Spleen (tissue), 11 donors: ENCODE data around the gene AJAP1. TPM values are rescaled to one million over a fixed set of nuclear protein-coding genes. Genes with fewer than 3 reads are reported as not detected.

Source experiments
- DNase-seq: peaks from one replicate; pipeline ENCODE4 v3.0.0-alpha.2; 2020
- H3K27ac ChIP-seq, 8 donors: fragments of 200-600 bp; sonication (generic) in 7 of 8; 1 replicate in 4 of 8; 2 replicates in 4 of 8; pipeline versions ENCODE4 v1.5.0 to v1.8.0; 2016 to 2021; ENCODE audit warnings: inconsistent platforms in 4 of 8, mild to moderate bottlenecking in 4 of 8, moderate library complexity in 1 of 8
- H3K27me3 ChIP-seq, 7 donors: fragments of 200-600 bp; sonication (generic) in 6 of 7; replicated peaks in 1 of 7; 1 replicate in 4 of 7; 2 replicates in 3 of 7; pipeline versions ENCODE4 v1.5.0 to v1.8.0; 2016 to 2021; ENCODE audit warnings: inconsistent platforms in 3 of 7, mild to moderate bottlenecking in 1 of 7
- H3K36me3 ChIP-seq, 6 donors: fragments of 200-600 bp; sonication (generic) in 5 of 6; 1 replicate in 4 of 6; 2 replicates in 2 of 6; pipeline versions ENCODE4 v1.5.0 to v1.8.0; 2016 to 2021; ENCODE audit warnings: inconsistent platforms in 2 of 6
- H3K4me1 ChIP-seq, 6 donors: fragments of 200-600 bp; sonication (generic) in 5 of 6; 1 replicate in 3 of 6; 2 replicates in 3 of 6; pipeline versions ENCODE4 v1.5.0 to v1.8.0; 2016 to 2021; ENCODE audit warnings: inconsistent platforms in 3 of 6
- H3K4me3 ChIP-seq, 8 donors: fragments of 200-600 bp; sonication (generic) in 7 of 8; 1 replicate in 4 of 8; 2 replicates in 4 of 8; pipeline versions ENCODE4 v1.5.0 to v1.8.0; 2016 to 2021; ENCODE audit warnings: inconsistent platforms in 4 of 8, mild to moderate bottlenecking in 4 of 8, moderate library complexity in 2 of 8
- H3K9me3 ChIP-seq, 8 donors: fragments of 200-600 bp; sonication (generic) in 7 of 8; 1 replicate in 4 of 8; 2 replicates in 4 of 8; pipeline versions ENCODE4 v1.5.0 to v1.8.0; 2016 to 2021; ENCODE audit warnings: inconsistent platforms in 4 of 8
- POLR2A ChIP-seq, 3 donors: fragments of 450-650 bp; IDR thresholded peaks; one replicate each; pipeline ENCODE4 v1.5.1; 2017; ENCODE audit warnings: antibody characterized with exemption in 3 of 3, mild to moderate bottlenecking in 1 of 3
- POLR2AphosphoS5 ChIP-seq, 3 donors: sonication (generic); formaldehyde crosslinking; IDR thresholded peaks; one replicate each; pipeline ENCODE4 v1.5.1; 2017; ENCODE audit warnings: antibody characterized with exemption in 3 of 3
- WGBS, 5 donors: extraction: QIAGEN DNeasy Blood & Tissue Kit in 3 of 5; methylation state at CpG; one replicate each; pipeline versions ENCODE4 v1.1.5 to v1.1.7; 2013 to 2018; 5-methylcytosine and 5-hydroxymethylcytosine counted together
- intact Hi-C: fragments of 100-400 bp; cut with DNase I; formaldehyde crosslinking; loops from one replicate; pipeline ENCODE4 v1.15.0; 2023; ENCODE audit warnings: low total_unique reads
- polyA plus RNA-seq, 3 donors: library from polyadenylated mRNA; stranded (reverse); fragments of 200-250 nt; gene quantifications; one replicate each; pipeline ENCODE4 v1.2.1, GENCODE V29; 2013
- total RNA-seq, 7 donors: library from RNA; depleted of rRNA in 3 of 7; stranded (reverse); fragments of >200 nt in 3 of 7; fragmentation: NEBNext Ultra II Directional in 4 of 7; extraction: Animal tissue kit (Norgen Biotek cat#: 25700) in 4 of 7; gene quantifications; one replicate each; pipeline versions ENCODE4 v1.1.0 to v1.2.1, GENCODE V29; 2016 to 2021
- TF ChIP-seq, protein P1 (sequence below), 11 experiments: fragments of 200-600 bp in 7 of 11; fragments of 450-650 bp in 4 of 11; sonication (generic) in 4 of 11; IDR thresholded peaks in 8 of 11; conservative IDR thresholded peaks in 3 of 11; 1 replicate in 7 of 11; 2 replicates in 4 of 11; pipeline versions ENCODE4 v1.4.0 to v1.8.0; 2016 to 2021; ENCODE audit warnings: antibody characterized with exemption in 11 of 11, inconsistent platforms in 4 of 11, mild to moderate bottlenecking in 1 of 11
- donor health status: healthy with polysubstance abuse.
- donor health status: DM: no; HTN: no; CAD: no; lungs with moderate emphysema.
- donor health status: DM: no; HTN: no; CAD: no.
- donor health status: Bipolar disorder and iron deficiency.
- donor health status: healthy.
- donor health status: DM: no; HTN: no; CAD: no.
- donor health status: DM: yes; HTN: yes; CAD: no.

AJAP1 gene
- total and polyA plus RNA-seq, 10 donors: 0.04 to 13.3 (median 2.4) TPM

- Histone ChIP-seq H3K9me3 (peaks cover 0 to 19% (median 14%) of the 10 kb centered on the region in 8 donors), H3K27me3 (peaks cover 0 to 4% (median 0%) of the 10 kb centered on the region in 7 donors), H3K4me1 (no peaks in the 10 kb centered on the region), H3K27ac (no peak overlapping the region), H3K4me3 (no peak overlapping the region), H3K36me3 (no peaks in the 10 kb centered on the region)
- intact Hi-C loops: no loop called here
- no peak for DNase-seq
- 54 to 71% (median 56%) methylated on average over 3 of the region's 3 CpGs for WGBS, 5 donors
- TF ChIP-seq POLR2A (IDR thresholded peaks at IDR 0.05) (no peak), POLR2AphosphoS5 (IDR thresholded peaks at IDR 0.05) (no peak)
- TF ChIP-seq, protein P1, sequence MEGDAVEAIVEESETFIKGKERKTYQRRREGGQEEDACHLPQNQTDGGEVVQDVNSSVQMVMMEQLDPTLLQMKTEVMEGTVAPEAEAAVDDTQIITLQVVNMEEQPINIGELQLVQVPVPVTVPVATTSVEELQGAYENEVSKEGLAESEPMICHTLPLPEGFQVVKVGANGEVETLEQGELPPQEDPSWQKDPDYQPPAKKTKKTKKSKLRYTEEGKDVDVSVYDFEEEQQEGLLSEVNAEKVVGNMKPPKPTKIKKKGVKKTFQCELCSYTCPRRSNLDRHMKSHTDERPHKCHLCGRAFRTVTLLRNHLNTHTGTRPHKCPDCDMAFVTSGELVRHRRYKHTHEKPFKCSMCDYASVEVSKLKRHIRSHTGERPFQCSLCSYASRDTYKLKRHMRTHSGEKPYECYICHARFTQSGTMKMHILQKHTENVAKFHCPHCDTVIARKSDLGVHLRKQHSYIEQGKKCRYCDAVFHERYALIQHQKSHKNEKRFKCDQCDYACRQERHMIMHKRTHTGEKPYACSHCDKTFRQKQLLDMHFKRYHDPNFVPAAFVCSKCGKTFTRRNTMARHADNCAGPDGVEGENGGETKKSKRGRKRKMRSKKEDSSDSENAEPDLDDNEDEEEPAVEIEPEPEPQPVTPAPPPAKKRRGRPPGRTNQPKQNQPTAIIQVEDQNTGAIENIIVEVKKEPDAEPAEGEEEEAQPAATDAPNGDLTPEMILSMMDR (IDR thresholded peaks at IDR 0.05 in 8 of 11, conservative IDR thresholded peaks at IDR 0.05 in 3 of 11): no peak
Observed at GRCh38 chr1:4750177-4750576, 95.8 kb downstream of the AJAP1 start.

- 54 to 65% (median 59%) methylated on average over 4 of the region's 4 CpGs for WGBS, 5 donors
- Histone ChIP-seq H3K36me3 (no peaks in the 10 kb centered on the region), H3K27ac (no peak overlapping the region), H3K4me1 (no peaks in the 10 kb centered on the region), H3K4me3 (no peak overlapping the region), H3K9me3 (peaks cover 0 to 23% (median 14%) of the 10 kb centered on the region in 8 donors), H3K27me3 (peaks cover 0 to 17% (median 0%) of the 10 kb centered on the region in 7 donors)
- no peak for DNase-seq
- intact Hi-C loops: no loop called here
- TF ChIP-seq POLR2AphosphoS5 (IDR thresholded peaks at IDR 0.05) (no peak), POLR2A (IDR thresholded peaks at IDR 0.05) (no peak)
- TF ChIP-seq, protein P1 (IDR thresholded peaks at IDR 0.05 in 8 of 11, conservative IDR thresholded peaks at IDR 0.05 in 3 of 11): no peak
Observed at GRCh38 chr1:4752059-4752458, 97.7 kb downstream of the AJAP1 start.

DNA sequence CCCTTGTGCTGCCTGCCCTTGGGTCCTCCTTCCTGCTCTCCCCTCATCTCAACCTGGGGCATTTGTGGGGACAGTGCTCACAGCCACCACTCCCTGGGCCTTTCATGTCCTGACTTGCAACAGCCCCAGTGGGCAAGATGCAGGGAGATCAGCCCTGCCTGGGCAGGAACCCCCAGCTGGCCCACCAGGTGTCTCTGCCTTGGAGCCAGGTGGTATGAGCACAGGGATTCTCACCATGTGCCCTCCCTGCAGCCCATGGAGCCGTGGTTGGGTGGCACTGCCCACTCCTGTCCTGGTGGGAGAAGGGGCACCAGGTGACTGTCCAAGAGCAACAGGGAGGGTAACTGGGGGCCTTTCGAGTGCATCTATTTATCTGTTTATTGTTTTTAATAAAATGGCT lies 100.4 kb downstream of the AJAP1 start:
- Histone ChIP-seq H3K4me3 (no peak overlapping the region), H3K27me3 (peaks cover 0 to 29% (median 0%) of the 10 kb centered on the region in 7 donors), H3K4me1 (no peaks in the 10 kb centered on the region), H3K9me3 (peaks cover 0 to 43% (median 24%) of the 10 kb centered on the region in 8 donors), H3K27ac (no peak overlapping the region), H3K36me3 (no peaks in the 10 kb centered on the region)
- TF ChIP-seq POLR2A (IDR thresholded peaks at IDR 0.05) (no peak), POLR2AphosphoS5 (IDR thresholded peaks at IDR 0.05) (no peak)
- TF ChIP-seq, protein P1 (IDR thresholded peaks at IDR 0.05 in 8 of 11, conservative IDR thresholded peaks at IDR 0.05 in 3 of 11): no peak
- DNase-seq: no peak
- intact Hi-C loops: no loop called here
- 44 to 78% (median 51%) methylated on average over 2 of the region's 2 CpGs for WGBS, 5 donors

GRCh38 chr1:4755301-4755845 lies 101.0 kb downstream of the AJAP1 start:
- H3K4me1 ChIP-seq: no peaks in the 10 kb centered on the region
- no peaks in the 10 kb centered on the region for H3K36me3 ChIP-seq
- H3K27ac ChIP-seq: no peak overlapping the region
- peaks cover 0 to 43% (median 24%) of the 10 kb centered on the region in 8 donors for H3K9me3 ChIP-seq
- WGBS, 5 donors: 17 to 22% (median 20%) methylated on average over 8 of the region's 8 CpGs
- H3K4me3 ChIP-seq: no peak overlapping the region
- intact Hi-C loops: no loop called here
- TF ChIP-seq, protein P1 (IDR thresholded peaks at IDR 0.05 in 8 of 11, conservative IDR thresholded peaks at IDR 0.05 in 3 of 11): no peak
- TF ChIP-seq POLR2AphosphoS5 (IDR thresholded peaks at IDR 0.05) (no peak), POLR2A (IDR thresholded peaks at IDR 0.05) (no peak)
- H3K27me3 ChIP-seq: peaks cover 0 to 30% (median 0%) of the 10 kb centered on the region in 7 donors
- DNase-seq: no peak
